SKM-1 (cell line): ENCODE results near the gene TBC1D3D.
"Not testable (repeated sequence)": the region's sequence is repeated elsewhere in the genome, so short reads cannot be mapped to it uniquely, and the experiment has no call there.

ENCODE experiments used
- DNase-seq: peaks from one replicate; lab custom pipeline; 2025; ENCODE audit not compliant: unreplicated experiment; lab: John Stamatoyannopoulos, UW

Gene TBC1D3D

GRCh38 chr17:38003676-38004075 lies at the start of gene TBC1D3D:
Gene TBC1D3D (plus strand): TSS chr17:38003976. CDS start chr17:38005561, 1,585 bp downstream.
- DNase-seq, result not testable (repeated sequence)

GRCh38 chr17:37988960-37989359 lies 14.8 kb upstream of the TBC1D3D start, which contains the start of gene TBC1D3L:
Gene TBC1D3L (minus strand): TSS chr17:37989060. CDS start chr17:37987520, 1,540 bp downstream.
- DNase-seq, result not testable (repeated sequence)
